ENCODE measurements around the gene ZNF106.

ZNF106 gene

GRCh38 chr15:42408178-42408577 lies 82.8 kb downstream of the ZNF106 start:
- DNase-seq (ENCODE audit: low read depth in 1 of 2, low spot score in 1 of 2) = no peak

- DNase-seq (ENCODE audit: low read depth in 1 of 2, low spot score in 1 of 2) = no peak
Observed at GRCh38 chr15:42405863-42406482, 85.0 kb downstream of the ZNF106 start.

GRCh38 chr15:42404461-42405235 lies 86.3 kb downstream of the ZNF106 start:
- no peak for DNase-seq (ENCODE audit: low read depth in 1 of 2, low spot score in 1 of 2)

- DNase-seq (ENCODE audit: low read depth in 1 of 2, low spot score in 1 of 2) = no peak
Observed at GRCh38 chr15:42403389-42403788, 87.6 kb downstream of the ZNF106 start.

- no peak for DNase-seq (ENCODE audit: low read depth in 1 of 2, low spot score in 1 of 2)
Observed at GRCh38 chr15:42402455-42403205, 88.3 kb downstream of the ZNF106 start.

- no peak for DNase-seq (ENCODE audit: low read depth in 1 of 2, low spot score in 1 of 2)
Observed at GRCh38 chr15:42401544-42402454, 89.1 kb downstream of the ZNF106 start.

GRCh38 chr15:42395838-42396237 lies 95.1 kb downstream of the ZNF106 start:
- DNase-seq (ENCODE audit: low read depth in 1 of 2, low spot score in 1 of 2) = no peak

GRCh38 chr15:42394106-42394505 lies 96.8 kb downstream of the ZNF106 start:
- DNase-seq (ENCODE audit: low read depth in 1 of 2, low spot score in 1 of 2) = no peak

GRCh38 chr15:42392309-42393024 lies 98.5 kb downstream of the ZNF106 start:
- no peak for DNase-seq (ENCODE audit: low read depth in 1 of 2, low spot score in 1 of 2)

GRCh38 chr15:42387603-42388002 lies 103.3 kb downstream of the ZNF106 start:
- DNase-seq (ENCODE audit: low read depth in 1 of 2, low spot score in 1 of 2) = no peak

- no peak for DNase-seq (ENCODE audit: low read depth in 1 of 2, low spot score in 1 of 2)
Observed at GRCh38 chr15:42385980-42386700, 104.8 kb downstream of the ZNF106 start.

GRCh38 chr15:42385206-42385979 lies 105.5 kb downstream of the ZNF106 start:
- DNase-seq (ENCODE audit: low read depth in 1 of 2, low spot score in 1 of 2) = no peak

GRCh38 chr15:42384597-42384996 lies 106.3 kb downstream of the ZNF106 start:
- DNase-seq (ENCODE audit: low read depth in 1 of 2, low spot score in 1 of 2) = no peak

- no peak for DNase-seq (ENCODE audit: low read depth in 1 of 2, low spot score in 1 of 2)
Observed at GRCh38 chr15:42378011-42378410, 112.9 kb downstream of the ZNF106 start.

- DNase-seq (ENCODE audit: low read depth in 1 of 2, low spot score in 1 of 2) = no peak
Observed at GRCh38 chr15:42375941-42376340, 115.0 kb downstream of the ZNF106 start.

GRCh38 chr15:42375252-42375651 lies 115.7 kb downstream of the ZNF106 start:
- no peak for DNase-seq (ENCODE audit: low read depth in 1 of 2, low spot score in 1 of 2)

GRCh38 chr15:42374810-42375209 lies 116.1 kb downstream of the ZNF106 start:
- no peak for DNase-seq (ENCODE audit: low read depth in 1 of 2, low spot score in 1 of 2)

- no peak for DNase-seq (ENCODE audit: low read depth in 1 of 2, low spot score in 1 of 2)
Observed at GRCh38 chr15:42373936-42374335, 117.0 kb downstream of the ZNF106 start.

GRCh38 chr15:42373274-42373673 lies 117.7 kb downstream of the ZNF106 start:
- DNase-seq (ENCODE audit: low read depth in 1 of 2, low spot score in 1 of 2) = no peak

All from activated T-helper 1 cell treated with anti-CD3 and anti-CD28 coated beads, Interleukin-2, amount 50 U/mL, for 16 hours (primary cell).